ENCODE data around the gene SAFB.
"Not testable (repeated sequence)": the region's sequence is repeated elsewhere in the genome, so short reads cannot be mapped to it uniquely, and the experiment has no call there.

SAFB gene

DNA sequence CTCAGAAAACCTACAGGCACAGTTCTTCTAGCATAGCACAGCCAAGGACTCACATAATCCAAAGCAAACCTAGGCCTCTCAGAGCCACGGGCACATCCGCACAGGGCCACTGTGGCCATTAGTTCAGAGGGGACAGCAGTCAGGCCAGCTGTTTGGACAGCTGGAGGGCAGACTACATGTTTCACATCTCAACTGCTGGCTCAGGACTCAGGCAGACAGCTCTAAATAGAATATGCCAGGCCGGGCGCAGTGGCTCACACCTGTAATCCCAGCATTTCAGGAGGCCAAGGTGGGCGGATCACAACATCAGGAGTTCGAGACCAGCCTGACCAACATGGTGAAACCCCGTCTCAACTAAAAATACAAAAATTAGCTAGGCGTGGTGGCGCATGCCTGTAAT lies 27.1 kb upstream of the SAFB start:
- no peak for DNase-seq

DNA sequence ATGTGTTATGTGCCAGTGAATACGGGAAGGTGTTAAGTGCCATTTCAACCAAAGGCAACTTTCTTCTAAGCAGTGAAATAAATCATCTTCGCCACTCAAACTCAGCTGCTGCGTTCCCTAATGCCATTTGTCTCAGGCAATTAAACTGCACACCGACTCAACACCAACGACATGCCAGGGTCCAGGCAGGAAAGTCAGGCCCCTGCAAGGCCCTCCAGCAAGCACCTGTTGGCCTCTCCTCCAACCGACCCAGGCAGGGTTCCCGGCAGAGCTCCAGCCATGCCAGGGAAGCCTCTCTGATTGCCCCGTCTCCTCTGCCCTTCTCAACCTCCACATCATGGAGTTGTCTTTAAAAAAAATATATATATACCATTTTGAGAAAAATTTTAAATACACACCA lies 22.1 kb upstream of the SAFB start:
- no peak for DNase-seq

DNA sequence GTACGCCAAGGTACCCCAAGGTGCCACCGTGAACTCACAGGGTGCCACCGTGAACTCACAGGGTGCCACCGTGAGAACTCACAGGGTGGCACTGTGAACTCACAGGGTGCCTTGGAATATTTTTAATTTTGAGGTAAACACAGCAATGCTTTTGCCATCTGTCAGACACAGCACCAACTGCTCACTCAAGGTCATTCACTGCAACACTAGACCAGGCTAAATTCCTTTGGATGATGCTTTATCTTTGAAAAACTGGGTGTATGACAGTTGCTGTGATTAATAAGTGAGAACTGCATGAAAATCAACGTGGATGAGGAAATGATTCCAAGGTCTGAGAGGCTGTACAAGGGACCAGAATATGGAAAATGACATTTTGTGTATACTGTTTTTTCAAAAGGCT lies 19.3 kb upstream of the SAFB start:
- DNase-seq, result no peak

DNA sequence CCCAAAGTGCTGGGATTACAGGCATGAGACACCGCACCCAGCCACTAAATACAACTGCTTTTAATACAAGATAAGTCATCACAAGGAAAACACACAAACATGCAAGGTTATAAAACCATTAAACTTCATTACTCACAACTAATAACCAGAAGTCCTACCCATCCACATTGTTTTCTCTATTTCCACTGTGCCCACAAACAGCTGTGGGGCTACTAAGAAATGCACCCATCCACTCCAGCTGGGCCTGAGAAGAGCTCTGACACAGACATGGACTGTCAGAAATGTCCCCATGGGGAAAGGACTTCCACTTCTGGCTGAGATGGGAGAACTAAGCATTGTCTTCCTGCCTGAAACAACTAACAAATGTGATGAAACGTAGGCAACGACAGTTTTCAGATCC lies 17.5 kb upstream of the SAFB start:
- DNase-seq, result no peak

DNA sequence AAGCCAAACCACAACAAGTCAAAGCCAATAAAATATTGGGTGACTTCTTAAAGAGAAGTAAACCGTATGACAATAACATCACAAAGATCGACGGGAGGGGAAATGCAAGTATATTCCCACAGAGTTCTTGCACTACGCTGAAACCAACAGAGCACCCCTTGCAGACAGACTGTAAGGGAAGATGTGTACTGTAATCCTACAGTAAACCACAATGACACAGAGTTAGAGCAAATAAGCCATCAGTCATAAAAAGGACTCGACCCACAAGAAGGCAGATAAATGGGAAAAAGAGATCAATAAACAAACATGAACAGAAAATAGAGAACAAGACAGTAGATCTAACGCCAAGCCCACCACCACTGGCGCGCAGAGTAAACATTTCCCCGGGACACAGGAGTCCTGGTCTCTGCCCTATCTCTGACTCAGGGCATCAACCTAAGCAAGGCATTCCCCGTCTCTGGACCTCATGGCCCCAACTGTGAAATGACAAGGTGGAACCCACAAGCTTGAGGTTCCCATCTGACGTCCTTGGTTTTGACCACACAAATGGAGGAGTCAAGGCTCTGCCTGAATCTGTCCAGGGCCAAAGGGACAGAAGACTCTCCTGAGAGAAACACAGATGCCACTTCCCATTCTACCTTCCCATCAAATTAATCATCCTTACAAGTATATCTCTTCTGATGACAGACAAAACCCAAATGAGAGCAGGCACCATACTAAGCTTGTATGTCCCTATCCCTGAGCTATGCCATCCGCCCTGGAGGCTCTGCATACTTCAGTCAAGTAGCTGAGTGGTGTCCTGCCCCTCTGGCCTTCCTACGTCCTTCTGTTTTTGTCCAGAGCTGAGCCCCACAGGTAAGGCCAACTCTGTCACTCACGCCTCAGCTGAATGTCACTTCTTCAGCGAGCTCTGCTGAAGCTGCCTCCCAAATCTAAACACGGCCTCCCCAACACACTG lies 15.3 kb upstream of the SAFB start:
- DNase-seq, result no peak

DNA sequence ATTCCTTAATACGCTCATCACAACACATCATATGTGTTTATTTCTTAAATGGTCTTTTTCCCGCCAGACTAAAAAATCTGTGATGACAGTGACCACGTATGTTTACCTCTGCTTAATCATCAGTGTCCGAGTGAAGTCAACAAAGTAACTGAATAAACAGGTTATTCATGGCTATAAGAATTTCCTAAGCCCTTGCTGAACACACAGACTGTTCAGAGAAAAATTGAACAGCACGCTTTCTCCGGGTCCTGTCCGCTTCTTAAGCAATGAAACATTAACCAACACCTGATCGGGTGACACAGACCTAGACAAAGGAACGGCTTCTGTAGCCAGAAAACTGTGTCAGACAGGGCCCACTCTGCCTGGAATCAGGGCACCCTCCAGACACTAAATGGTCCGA lies 14.6 kb upstream of the SAFB start:
- no peak for DNase-seq

DNA sequence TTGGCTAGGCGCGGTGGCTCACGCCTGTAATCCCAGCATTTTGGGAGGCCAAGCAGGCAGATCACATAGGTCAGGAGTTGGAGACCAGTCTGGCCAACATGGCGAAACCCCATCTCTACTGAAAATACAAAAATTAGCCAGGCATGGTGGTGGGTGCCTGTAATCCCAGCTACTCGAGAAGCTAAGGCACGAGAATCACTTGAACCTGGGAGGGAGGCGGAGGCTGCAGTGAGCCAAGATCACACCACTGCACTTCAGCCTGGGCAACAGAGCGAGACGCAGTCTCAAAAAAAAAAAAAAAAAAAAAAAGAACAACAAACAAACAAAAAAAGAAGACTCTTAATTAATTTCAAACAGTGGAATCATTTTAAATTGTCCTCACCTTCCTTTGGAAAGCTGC lies 14.1 kb upstream of the SAFB start:
- not testable (repeated sequence) for DNase-seq

DNA sequence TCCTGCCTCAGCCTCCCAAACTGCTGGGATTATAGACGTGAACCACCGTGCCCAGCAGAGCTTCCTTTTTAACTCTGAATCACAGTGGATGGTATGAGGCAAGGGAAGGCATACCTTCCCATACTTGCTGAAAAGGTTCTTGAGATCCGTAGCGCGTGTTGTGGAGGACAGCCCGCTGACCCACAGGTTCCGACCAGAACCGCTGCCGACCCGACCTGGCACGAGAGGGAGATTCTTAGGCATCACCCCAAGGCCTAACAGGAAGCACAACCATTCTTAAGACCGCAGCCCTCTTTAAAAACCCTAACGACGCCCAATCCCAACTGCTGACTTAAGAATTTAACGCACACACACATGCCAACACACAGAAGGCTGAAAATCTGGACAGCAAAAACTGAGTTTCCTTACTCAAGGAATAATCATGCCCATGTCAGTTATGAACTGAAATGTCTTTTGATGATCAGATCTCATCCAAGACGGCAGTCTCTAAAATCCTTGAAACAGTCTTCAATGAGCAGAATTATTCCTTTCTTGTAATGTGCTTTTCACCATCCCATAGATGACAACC lies 12.9 kb upstream of the SAFB start:
- no peak for DNase-seq

DNA sequence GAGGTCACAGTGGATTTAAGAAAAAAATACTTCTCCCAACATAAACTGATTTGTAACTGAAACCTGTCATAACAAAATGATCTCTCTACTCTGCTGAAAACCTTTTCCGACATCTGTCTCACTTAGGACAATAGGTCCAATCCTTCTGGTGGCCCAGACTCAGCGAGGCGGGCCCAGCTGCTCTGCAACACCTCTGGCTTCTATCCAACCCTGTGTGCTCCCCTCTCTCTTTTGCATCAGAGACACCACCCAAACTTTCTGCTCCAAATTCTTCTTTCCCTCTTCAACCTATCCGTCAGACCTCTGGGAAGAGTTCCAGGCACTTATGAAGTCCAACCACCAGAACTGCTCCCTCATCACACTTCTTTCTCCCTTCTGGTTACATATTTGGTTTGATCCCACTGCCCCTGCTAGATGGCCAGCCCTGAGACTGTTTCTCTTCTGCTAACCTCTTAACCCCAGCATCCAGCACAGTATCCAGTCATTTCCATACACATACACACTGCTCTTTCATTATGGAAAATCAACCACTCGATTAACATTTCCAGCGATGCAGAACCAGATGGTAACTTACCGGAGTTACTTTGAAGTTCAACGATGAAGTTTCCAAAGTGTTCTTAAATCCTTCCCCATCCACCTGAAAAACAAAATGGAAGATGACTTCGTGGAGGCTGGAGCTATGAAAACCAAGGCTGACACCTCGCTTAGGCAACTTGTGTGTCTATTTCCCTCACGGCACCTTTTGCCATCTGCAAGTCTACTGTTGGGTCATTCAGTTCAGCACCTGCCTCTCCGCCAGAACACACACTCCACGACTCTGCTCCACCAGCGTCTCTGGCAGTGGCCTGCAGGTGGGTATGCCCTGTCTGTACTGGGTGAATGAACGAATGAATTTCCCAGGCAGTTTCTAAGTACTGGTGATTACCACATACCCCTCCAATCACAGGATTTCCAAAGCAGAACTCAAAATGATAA lies 9.7 kb upstream of the SAFB start:
- no peak for DNase-seq

DNA sequence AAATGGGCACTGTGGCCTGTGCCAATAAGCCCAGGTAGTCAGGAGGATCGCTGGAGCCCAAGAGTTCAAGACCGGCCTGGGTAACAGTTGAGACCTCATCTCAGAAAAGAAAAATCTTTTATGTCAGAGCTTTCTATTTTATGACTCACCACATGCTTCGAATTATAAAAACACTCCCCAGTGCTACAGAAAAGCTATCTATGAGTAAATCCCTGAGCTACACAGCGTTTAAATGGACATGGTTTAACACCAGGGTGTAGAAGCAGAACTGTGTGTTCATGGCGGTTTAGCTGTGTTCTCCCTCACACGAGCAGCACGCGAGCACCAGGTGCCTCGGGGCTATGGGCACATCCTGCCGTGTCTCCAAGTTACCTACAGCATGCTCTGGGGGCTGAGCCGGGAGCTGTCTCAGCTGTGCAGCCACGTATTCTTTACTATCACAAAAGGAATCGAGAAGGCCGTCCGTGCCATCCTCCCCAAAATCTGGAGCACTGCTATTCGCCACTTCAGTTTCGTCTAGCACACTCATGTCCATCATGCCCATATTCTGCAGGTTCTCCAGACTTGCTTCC lies 7.0 kb upstream of the SAFB start:
- DNase-seq, result no peak

DNA sequence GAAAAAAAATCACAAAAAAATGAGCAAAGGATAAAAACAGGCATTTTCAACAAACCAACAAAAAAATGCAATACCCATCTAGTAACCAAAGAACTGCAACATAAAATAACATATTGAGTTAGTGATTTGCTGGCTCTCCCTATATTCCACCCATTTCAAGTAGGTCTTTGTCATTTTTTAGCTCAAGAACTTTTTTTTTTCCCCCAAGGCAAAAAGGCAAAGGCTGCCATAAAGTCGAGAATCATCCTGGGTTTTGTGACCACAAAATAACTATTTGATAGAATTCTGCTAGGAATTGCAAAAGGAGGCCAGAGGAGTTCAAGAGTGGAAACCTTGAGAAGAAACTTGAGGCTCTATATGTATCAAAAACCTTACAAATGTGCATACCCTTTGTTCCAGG lies 5.8 kb upstream of the SAFB start:
- DNase-seq, result no peak

DNA sequence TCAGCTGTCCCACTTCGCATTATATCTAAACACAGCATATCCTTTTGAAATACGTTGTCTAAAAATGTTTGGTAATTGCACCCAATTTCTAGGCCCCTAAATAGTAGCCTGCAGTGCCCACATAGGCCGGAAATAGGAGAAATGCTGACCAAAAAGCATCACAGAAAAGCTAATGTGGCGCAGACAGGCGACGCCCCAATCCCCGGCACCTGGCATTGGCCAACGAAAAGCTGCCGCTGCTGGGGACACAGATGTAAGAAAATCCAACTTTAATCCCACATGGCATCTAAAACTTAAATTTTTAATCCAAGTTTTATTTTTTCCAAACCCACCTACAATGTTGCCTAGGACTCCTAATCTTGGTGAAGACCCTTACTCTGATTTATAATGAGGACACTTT lies 4.3 kb upstream of the SAFB start:
- no peak for DNase-seq

DNA sequence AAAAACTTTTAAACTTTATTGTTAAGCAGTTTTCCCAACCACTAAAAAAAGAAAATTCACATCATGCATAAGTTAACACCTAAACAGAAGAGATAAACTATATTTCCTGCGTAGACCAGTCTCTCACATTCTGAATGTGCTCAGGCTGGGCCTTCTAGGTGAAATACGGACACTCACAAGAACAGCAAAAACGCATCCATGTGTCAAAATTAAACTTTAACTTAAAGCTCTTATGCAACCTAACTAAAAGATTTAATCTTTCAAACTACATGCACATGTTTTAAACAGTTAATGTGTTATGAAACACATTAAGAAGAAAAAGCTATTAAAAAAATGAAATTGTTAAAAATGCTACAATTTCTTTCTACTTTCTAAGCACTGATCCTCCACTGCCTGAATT lies 2.9 kb upstream of the SAFB start:
- no peak for DNase-seq

DNA sequence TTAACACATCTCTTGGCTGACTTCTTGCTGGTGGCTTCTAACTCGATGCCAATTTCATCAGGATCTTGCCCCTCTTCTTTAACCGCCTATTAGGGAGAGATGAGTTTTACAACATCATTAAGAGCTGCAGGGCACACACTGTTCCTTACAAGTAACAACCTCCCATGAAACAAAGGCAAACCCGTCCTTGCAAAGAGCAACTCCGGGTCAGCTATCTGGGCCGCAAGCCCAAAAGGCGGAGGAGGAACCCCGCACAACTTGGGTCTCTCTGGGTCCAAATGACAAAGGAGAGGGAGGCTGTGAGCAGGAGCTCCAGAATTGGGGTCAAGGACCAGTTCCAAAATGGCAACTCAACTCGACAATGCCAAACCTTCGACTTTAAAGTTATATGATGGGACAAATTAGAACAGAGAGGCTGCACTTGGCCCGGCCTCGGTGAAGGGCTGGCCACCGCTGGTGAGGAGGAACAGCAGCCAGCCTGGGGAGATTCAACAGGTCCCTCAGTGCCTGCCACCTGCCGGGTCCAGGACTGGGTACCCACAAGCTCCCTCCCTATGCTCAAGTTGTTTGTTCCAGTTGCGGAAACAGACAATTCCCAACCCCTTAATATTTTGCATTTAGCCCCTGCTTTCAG lies 1.5 kb upstream of the SAFB start:
- DNase-seq, result no peak

DNA sequence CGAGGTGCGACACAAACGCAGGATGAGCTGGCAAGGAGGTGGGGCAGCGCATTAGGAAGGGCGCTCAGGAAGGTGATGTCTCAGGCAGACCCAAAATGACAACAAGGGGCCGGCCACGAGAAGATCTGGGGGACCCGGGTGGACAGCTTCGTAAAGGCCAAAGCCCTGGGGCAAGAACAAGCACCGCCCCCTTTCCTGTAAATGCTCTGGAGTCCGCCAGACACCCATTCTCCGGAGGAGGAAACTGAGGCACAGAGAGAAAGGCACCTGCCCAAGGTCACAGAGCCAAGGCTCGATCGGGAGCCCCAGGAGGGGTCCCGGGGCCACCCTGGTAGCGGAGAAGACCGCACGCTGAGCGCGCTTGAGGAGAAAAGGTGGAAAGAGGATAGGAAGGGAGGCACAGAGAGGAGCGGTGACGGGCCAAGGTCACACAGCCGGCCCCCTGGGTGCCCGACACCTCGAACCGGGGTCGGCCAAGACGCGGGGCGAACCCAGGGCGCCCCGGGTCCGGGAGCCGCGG lies 878 bp upstream of the SAFB start:
- no peak for DNase-seq

DNA sequence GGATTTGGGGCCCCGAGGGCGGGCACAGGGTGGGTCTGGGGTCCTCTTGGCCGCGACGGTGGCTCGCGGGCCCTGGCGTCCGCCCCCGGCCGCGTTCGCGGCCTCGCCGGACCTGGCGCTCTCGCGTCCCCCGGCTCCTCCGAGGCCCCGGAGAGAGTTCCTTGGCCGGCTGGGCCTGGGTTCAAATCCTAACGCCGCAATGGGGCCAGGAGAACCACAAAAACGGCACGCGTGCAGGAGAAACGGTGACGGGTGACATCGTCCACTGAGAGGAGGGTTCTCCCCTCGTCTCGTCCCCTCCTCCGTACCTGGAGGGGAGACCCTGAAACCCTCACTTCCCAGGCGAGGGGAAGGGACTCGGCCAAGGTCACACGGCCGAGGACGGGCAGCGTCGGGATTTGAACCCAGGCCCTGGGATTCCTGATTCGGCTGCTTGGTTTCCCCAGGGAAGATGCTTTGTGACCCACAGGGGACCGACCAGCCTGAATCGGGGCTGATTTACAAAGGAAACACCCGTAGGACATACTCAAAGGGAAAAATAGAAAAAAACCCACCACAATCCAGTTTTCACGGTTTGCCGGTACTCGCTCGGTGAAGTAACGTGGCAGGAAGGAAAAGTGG lies 624 bp downstream of the SAFB start:
- DNase-seq, result no peak

DNA sequence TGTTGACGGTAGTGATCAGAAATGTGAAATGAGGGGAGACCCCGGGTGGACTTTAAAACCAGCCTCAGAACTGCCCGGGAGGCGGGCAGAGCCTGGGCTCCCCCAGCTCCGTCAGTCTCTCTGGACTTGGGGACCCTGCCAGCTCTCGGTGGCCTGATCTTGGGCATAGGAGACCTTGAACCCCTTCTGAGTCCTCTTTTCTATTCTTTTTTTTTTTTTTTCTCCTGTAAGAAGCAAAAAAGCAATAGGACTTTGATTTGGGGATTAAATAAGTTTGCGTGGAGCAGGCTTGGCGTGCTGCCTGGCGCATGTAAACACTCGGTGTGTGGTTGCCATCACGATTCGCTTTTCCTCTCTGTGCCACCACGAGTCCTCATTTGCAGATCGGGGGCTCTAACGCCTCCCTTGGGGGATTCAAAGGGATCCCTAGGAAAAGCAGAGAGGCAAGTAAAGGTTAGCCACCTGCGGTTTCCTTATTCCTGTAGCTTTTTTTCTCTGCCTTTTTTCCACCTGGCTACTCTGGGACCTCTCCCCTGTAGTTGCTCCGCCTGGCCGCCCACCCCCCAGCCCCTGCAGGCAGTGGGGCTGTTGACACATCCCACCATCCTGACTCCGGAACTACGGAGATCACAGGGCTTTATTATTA lies 1.3 kb downstream of the SAFB start:
- DNase-seq, result no peak

DNA sequence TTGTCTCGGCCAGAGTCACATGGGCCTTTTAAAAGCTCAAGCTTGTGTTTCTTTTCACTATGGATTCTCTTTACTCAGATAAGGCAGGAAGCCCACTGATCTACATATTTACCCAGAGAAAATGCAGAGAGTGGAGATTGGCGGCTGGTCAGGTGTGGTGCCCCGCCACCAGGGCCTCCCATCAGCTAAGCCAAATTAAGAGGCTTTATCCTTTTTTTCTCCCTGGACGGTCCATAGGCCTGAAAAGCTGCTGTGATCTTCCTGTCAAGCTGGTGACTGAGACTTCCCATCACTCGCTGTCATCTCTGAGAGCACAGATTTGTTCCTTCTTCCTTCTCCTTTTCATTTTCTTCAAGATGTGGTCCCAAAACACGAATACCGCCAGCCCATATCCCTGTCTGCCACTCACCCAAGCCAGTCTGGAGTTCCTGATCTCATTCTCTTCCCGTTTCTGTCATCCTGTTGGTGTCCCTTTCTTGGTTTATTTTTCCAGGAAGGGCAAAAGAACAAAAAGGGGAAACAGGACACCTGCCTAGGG lies 1.9 kb downstream of the SAFB start:
- DNase-seq, result peak; percentile 20

DNA sequence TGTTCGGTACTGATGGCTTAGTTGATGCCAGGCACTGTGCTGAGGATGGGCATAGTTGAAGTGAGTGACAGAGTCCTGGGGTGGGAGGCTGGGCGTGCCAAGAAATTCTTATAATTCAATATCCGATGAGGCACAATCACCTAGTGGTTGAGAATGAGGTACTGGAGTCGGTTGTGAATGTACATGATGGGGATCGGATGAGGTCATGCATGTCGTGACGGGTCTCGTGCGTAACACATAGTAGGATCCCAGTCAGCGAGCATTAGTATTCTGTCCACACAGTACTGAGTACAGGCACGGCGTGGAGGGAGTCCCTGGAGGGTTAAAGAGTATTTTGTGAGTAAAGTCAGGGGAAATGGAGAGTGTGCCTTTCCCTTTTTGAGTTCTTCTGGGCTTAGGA lies 2.8 kb downstream of the SAFB start:
- DNase-seq, result no peak

DNA sequence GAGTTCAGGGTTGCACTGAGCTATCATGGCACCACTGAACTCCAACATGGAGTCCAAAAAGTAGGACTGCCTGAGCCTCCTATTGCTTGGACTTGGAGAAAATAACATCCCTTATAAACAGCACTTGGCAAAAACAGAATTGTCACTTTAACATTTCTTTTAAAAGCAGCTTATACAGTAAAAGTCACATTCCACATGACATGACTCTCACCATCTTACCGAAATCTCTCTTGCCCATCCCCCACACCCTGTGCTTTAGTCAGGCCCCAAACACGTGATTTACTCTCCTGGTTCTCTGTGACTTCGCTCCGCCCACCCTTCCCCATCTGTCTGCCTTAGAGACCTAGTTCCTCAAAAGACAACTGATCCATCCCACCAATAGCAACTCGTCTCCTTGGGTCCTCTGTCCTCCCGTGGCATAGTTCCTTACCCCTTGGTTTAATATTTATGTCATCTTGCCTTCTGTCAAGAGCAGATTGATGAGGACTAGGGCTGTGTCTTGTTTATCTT lies 4.6 kb downstream of the SAFB start:
- DNase-seq, result peak; percentile 97

DNA sequence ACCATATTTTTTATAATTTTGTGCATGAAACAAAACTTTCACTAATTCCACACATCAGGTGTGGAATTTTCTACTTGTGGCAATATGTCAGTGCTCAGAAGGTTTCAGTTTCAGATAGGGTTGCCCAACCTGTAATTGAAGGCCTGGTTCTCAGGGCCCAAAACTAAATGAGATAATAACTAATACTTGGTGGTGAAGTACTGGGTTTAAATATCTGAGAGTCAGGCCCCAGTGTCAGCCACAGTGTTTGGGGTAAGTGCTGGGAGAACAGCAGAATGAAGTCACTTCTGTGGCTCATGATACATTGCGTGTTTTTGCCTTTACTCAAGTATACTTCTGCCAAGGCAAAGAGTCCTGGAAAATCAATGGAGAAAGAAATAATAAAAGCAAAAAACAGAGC lies 5.6 kb downstream of the SAFB start:
- DNase-seq, result peak; percentile 81
